ENCODE measurements around the gene ETFBKMT.
A peak's percentile ranks its signal among the peaks of the same experiment; 100 is the strongest.

The ETFBKMT gene

GRCh38 chr12:31631809-31632208, 27.7 kb upstream of the ETFBKMT start:
- no peak overlapping the region for H3K9ac ChIP-seq (ENCODE audit: low read length in 2 of 2)
- H3K36me3 ChIP-seq (ENCODE audit: control insufficient read depth in 2 of 2, insufficient read depth in 2 of 2, low read length in 2 of 2) = no peaks in the 10 kb centered on the region
- H3K4me3 ChIP-seq (ENCODE audit: low read length in 2 of 2) = no peak overlapping the region
- H3K27ac ChIP-seq (ENCODE audit: low read length) = no peak overlapping the region
- no peaks in the 10 kb centered on the region for H3K9me3 ChIP-seq (ENCODE audit: control insufficient read depth in 2 of 2, low read length in 2 of 2)
- H3K4me1 ChIP-seq (ENCODE audit: control insufficient read depth, insufficient read depth, low read length) = peaks cover 10% of the 10 kb centered on the region
- no peaks in the 10 kb centered on the region for H3K27me3 ChIP-seq (ENCODE audit: control insufficient read depth in 1 of 2, insufficient read depth in 2 of 2, low read length in 2 of 2)

- Histone ChIP-seq H3K9me3 (ENCODE audit: control insufficient read depth in 2 of 2, low read length in 2 of 2) (no peaks in the 10 kb centered on the region), H3K9ac (ENCODE audit: low read length in 2 of 2) (no peak overlapping the region), H3K27me3 (ENCODE audit: control insufficient read depth in 1 of 2, insufficient read depth in 2 of 2, low read length in 2 of 2) (no peaks in the 10 kb centered on the region), H3K36me3 (ENCODE audit: control insufficient read depth in 2 of 2, insufficient read depth in 2 of 2, low read length in 2 of 2) (no peaks in the 10 kb centered on the region), H3K4me1 (ENCODE audit: control insufficient read depth, insufficient read depth, low read length) (peaks cover 10% of the 10 kb centered on the region), H3K4me3 (ENCODE audit: low read length in 2 of 2) (no peak overlapping the region), H3K27ac (ENCODE audit: low read length) (no peak overlapping the region)
Measured at GRCh38 chr12:31633464-31633863, 26.0 kb upstream of the ETFBKMT start.

- H3K36me3 ChIP-seq (ENCODE audit: control insufficient read depth in 2 of 2, insufficient read depth in 2 of 2, low read length in 2 of 2) = no peaks in the 10 kb centered on the region
- no peaks in the 10 kb centered on the region for H3K9me3 ChIP-seq (ENCODE audit: control insufficient read depth in 2 of 2, low read length in 2 of 2)
- no peaks in the 10 kb centered on the region for H3K27me3 ChIP-seq (ENCODE audit: control insufficient read depth in 1 of 2, insufficient read depth in 2 of 2, low read length in 2 of 2)
- no peak overlapping the region for H3K27ac ChIP-seq (ENCODE audit: low read length)
- H3K4me3 ChIP-seq (ENCODE audit: low read length in 2 of 2) = no peak overlapping the region
- H3K4me1 ChIP-seq (ENCODE audit: control insufficient read depth, insufficient read depth, low read length) = peaks cover 7% of the 10 kb centered on the region
- no peak overlapping the region for H3K9ac ChIP-seq (ENCODE audit: low read length in 2 of 2)
Measured at GRCh38 chr12:31634620-31635019, 24.9 kb upstream of the ETFBKMT start.

GRCh38 chr12:31641509-31642090, 17.9 kb upstream of the ETFBKMT start:
- no peaks in the 10 kb centered on the region for H3K9me3 ChIP-seq (ENCODE audit: control insufficient read depth in 2 of 2, low read length in 2 of 2)
- no peak overlapping the region for H3K4me3 ChIP-seq (ENCODE audit: low read length in 2 of 2)
- H3K4me1 ChIP-seq (ENCODE audit: control insufficient read depth, insufficient read depth, low read length) = peaks cover 2% of the 10 kb centered on the region
- H3K36me3 ChIP-seq (ENCODE audit: control insufficient read depth in 2 of 2, insufficient read depth in 2 of 2, low read length in 2 of 2) = no peaks in the 10 kb centered on the region
- H3K27ac ChIP-seq (ENCODE audit: low read length) = no peak overlapping the region
- no peak overlapping the region for H3K9ac ChIP-seq (ENCODE audit: low read length in 2 of 2)
- H3K27me3 ChIP-seq (ENCODE audit: control insufficient read depth in 1 of 2, insufficient read depth in 2 of 2, low read length in 2 of 2) = no peaks in the 10 kb centered on the region

- Histone ChIP-seq H3K36me3 (ENCODE audit: control insufficient read depth in 2 of 2, insufficient read depth in 2 of 2, low read length in 2 of 2) (no peaks in the 10 kb centered on the region), H3K4me1 (ENCODE audit: control insufficient read depth, insufficient read depth, low read length) (peaks cover 2% of the 10 kb centered on the region), H3K27ac (ENCODE audit: low read length) (no peak overlapping the region), H3K4me3 (ENCODE audit: low read length in 2 of 2) (no peak overlapping the region), H3K9me3 (ENCODE audit: control insufficient read depth in 2 of 2, low read length in 2 of 2) (no peaks in the 10 kb centered on the region), H3K27me3 (ENCODE audit: control insufficient read depth in 1 of 2, insufficient read depth in 2 of 2, low read length in 2 of 2) (no peaks in the 10 kb centered on the region), H3K9ac (ENCODE audit: low read length in 2 of 2) (no peak overlapping the region)
Measured at GRCh38 chr12:31644536-31644935, 15.0 kb upstream of the ETFBKMT start.

GRCh38 chr12:31645924-31646323, 13.6 kb upstream of the ETFBKMT start:
- H3K9ac ChIP-seq (ENCODE audit: low read length in 2 of 2) = no peak overlapping the region
- no peak overlapping the region for H3K4me3 ChIP-seq (ENCODE audit: low read length in 2 of 2)
- no peaks in the 10 kb centered on the region for H3K36me3 ChIP-seq (ENCODE audit: control insufficient read depth in 2 of 2, insufficient read depth in 2 of 2, low read length in 2 of 2)
- no peaks in the 10 kb centered on the region for H3K9me3 ChIP-seq (ENCODE audit: control insufficient read depth in 2 of 2, low read length in 2 of 2)
- H3K27ac ChIP-seq (ENCODE audit: low read length) = no peak overlapping the region
- H3K4me1 ChIP-seq (ENCODE audit: control insufficient read depth, insufficient read depth, low read length) = peaks cover 2% of the 10 kb centered on the region
- H3K27me3 ChIP-seq (ENCODE audit: control insufficient read depth in 1 of 2, insufficient read depth in 2 of 2, low read length in 2 of 2) = no peaks in the 10 kb centered on the region

GRCh38 chr12:31647086-31647491, 12.4 kb upstream of the ETFBKMT start:
- Histone ChIP-seq H3K4me1 (ENCODE audit: control insufficient read depth, insufficient read depth, low read length) (peaks cover 2% of the 10 kb centered on the region), H3K9ac (ENCODE audit: low read length in 2 of 2) (no peak overlapping the region), H3K27me3 (ENCODE audit: control insufficient read depth in 1 of 2, insufficient read depth in 2 of 2, low read length in 2 of 2) (no peaks in the 10 kb centered on the region), H3K36me3 (ENCODE audit: control insufficient read depth in 2 of 2, insufficient read depth in 2 of 2, low read length in 2 of 2) (no peaks in the 10 kb centered on the region), H3K27ac (ENCODE audit: low read length) (no peak overlapping the region), H3K9me3 (ENCODE audit: control insufficient read depth in 2 of 2, low read length in 2 of 2) (no peaks in the 10 kb centered on the region), H3K4me3 (ENCODE audit: low read length in 2 of 2) (no peak overlapping the region)

- H3K4me3 ChIP-seq (ENCODE audit: low read length in 2 of 2) = no peak overlapping the region
- H3K27ac ChIP-seq (ENCODE audit: low read length) = no peak overlapping the region
- no peaks in the 10 kb centered on the region for H3K36me3 ChIP-seq (ENCODE audit: control insufficient read depth in 2 of 2, insufficient read depth in 2 of 2, low read length in 2 of 2)
- no peaks in the 10 kb centered on the region for H3K9me3 ChIP-seq (ENCODE audit: control insufficient read depth in 2 of 2, low read length in 2 of 2)
- no peak overlapping the region for H3K9ac ChIP-seq (ENCODE audit: low read length in 2 of 2)
- peaks cover 7% of the 10 kb centered on the region for H3K4me1 ChIP-seq (ENCODE audit: control insufficient read depth, insufficient read depth, low read length)
- no peaks in the 10 kb centered on the region for H3K27me3 ChIP-seq (ENCODE audit: control insufficient read depth in 1 of 2, insufficient read depth in 2 of 2, low read length in 2 of 2)
Measured at GRCh38 chr12:31650918-31651317, 8.6 kb upstream of the ETFBKMT start.

GRCh38 chr12:31651893-31652521, 7.5 kb upstream of the ETFBKMT start:
- no peaks in the 10 kb centered on the region for H3K9me3 ChIP-seq (ENCODE audit: control insufficient read depth in 2 of 2, low read length in 2 of 2)
- no peaks in the 10 kb centered on the region for H3K27me3 ChIP-seq (ENCODE audit: control insufficient read depth in 1 of 2, insufficient read depth in 2 of 2, low read length in 2 of 2)
- H3K27ac ChIP-seq (ENCODE audit: low read length) = no peak overlapping the region
- no peaks in the 10 kb centered on the region for H3K36me3 ChIP-seq (ENCODE audit: control insufficient read depth in 2 of 2, insufficient read depth in 2 of 2, low read length in 2 of 2)
- H3K4me3 ChIP-seq (ENCODE audit: low read length in 2 of 2) = peak overlapping the region; percentile 8 to 13
- H3K9ac ChIP-seq (ENCODE audit: low read length in 2 of 2) = peak overlapping the region in 1 of 2 donors; percentile 25
- H3K4me1 ChIP-seq (ENCODE audit: control insufficient read depth, insufficient read depth, low read length) = peaks cover 5% of the 10 kb centered on the region

GRCh38 chr12:31655208-31655607, 4.3 kb upstream of the ETFBKMT start:
- no peak overlapping the region for H3K9ac ChIP-seq (ENCODE audit: low read length in 2 of 2)
- H3K27ac ChIP-seq (ENCODE audit: low read length) = no peak overlapping the region
- peaks cover 5% of the 10 kb centered on the region for H3K4me1 ChIP-seq (ENCODE audit: control insufficient read depth, insufficient read depth, low read length)
- H3K36me3 ChIP-seq (ENCODE audit: control insufficient read depth in 2 of 2, insufficient read depth in 2 of 2, low read length in 2 of 2) = no peaks in the 10 kb centered on the region
- no peaks in the 10 kb centered on the region for H3K27me3 ChIP-seq (ENCODE audit: control insufficient read depth in 1 of 2, insufficient read depth in 2 of 2, low read length in 2 of 2)
- H3K9me3 ChIP-seq (ENCODE audit: control insufficient read depth in 2 of 2, low read length in 2 of 2) = no peaks in the 10 kb centered on the region
- no peak overlapping the region for H3K4me3 ChIP-seq (ENCODE audit: low read length in 2 of 2)

GRCh38 chr12:31655792-31656191, 3.7 kb upstream of the ETFBKMT start:
- Histone ChIP-seq H3K4me1 (ENCODE audit: control insufficient read depth, insufficient read depth, low read length) (peaks cover 5% of the 10 kb centered on the region), H3K4me3 (ENCODE audit: low read length in 2 of 2) (no peak overlapping the region), H3K27ac (ENCODE audit: low read length) (no peak overlapping the region), H3K36me3 (ENCODE audit: control insufficient read depth in 2 of 2, insufficient read depth in 2 of 2, low read length in 2 of 2) (no peaks in the 10 kb centered on the region), H3K27me3 (ENCODE audit: control insufficient read depth in 1 of 2, insufficient read depth in 2 of 2, low read length in 2 of 2) (no peaks in the 10 kb centered on the region), H3K9ac (ENCODE audit: low read length in 2 of 2) (no peak overlapping the region), H3K9me3 (ENCODE audit: control insufficient read depth in 2 of 2, low read length in 2 of 2) (no peaks in the 10 kb centered on the region)

All from stomach smooth muscle (tissue), 2 donors.